Mucosa of descending colon (tissue), 3 donors: ENCODE measurements around the gene NKD2. TPM values are rescaled to one million over a fixed set of nuclear protein-coding genes. Genes with fewer than 3 reads are reported as not detected.

Source experiments
- ATAC-seq: fragments of 200-7000 bp; cut with Tn5 transposase; one replicate; pipeline ENCODE4 v1.9.1; 2020; ENCODE audit warnings: mild to moderate bottlenecking, moderate library complexity
- DNase-seq, 3 donors: peaks; one replicate each; pipeline ENCODE4 v3.0.0-alpha.2; 2020
- H3K36me3 ChIP-seq: fragments of 200-600 bp; one replicate; pipeline ENCODE4 v1.8.0; 2021; ENCODE audit warnings: low read depth, mild to moderate bottlenecking
- H3K4me1 ChIP-seq: fragments of 200-600 bp; one replicate; pipeline ENCODE4 v1.8.0; 2021; ENCODE audit warnings: low read depth, mild to moderate bottlenecking
- H3K4me3 ChIP-seq: fragments of 200-600 bp; one replicate; pipeline ENCODE4 v1.8.0; 2021; ENCODE audit warnings: mild to moderate bottlenecking
- H3K9me3 ChIP-seq: fragments of 200-600 bp; one replicate; pipeline ENCODE4 v1.8.0; 2021; ENCODE audit warnings: mild to moderate bottlenecking
- CTCF ChIP-seq: fragments of 200-600 bp; IDR thresholded peaks from one replicate; pipeline ENCODE4 v1.8.0; 2022; ENCODE audit warnings: antibody characterized with exemption, mild to moderate bottlenecking
- intact Hi-C, 2 donors: fragments of 100-400 bp; cut with DNase I in 1 of 2; cut with micrococcal nuclease in 1 of 2; formaldehyde crosslinking; loops; one replicate each; pipeline versions ENCODE4 v1.11.0 to v1.11.1; 2022; cut with DNase I, micrococcal nuclease
- total RNA-seq, 3 donors: library from RNA; stranded (reverse); fragmentation: NEBNext Ultra II Directional in 2 of 3; extraction: Animal tissue kit (Norgen Biotek cat#: 25700) in 2 of 3; gene quantifications; one replicate each; pipeline versions ENCODE4 v1.2.1 to v1.2.4, GENCODE V29; 2021 to 2023
- donor health status: DM: no; HTN: no; CAD: no; lungs with moderate emphysema.
- donor health status: DM: no; HTN: no; CAD: no.
- donor health status: DM: no; HTN: yes; CAD: no.

NKD2 gene
- total RNA-seq, 3 donors from 2014 or later, result 0.93 to 3.7 (median 2.1) TPM

DNA sequence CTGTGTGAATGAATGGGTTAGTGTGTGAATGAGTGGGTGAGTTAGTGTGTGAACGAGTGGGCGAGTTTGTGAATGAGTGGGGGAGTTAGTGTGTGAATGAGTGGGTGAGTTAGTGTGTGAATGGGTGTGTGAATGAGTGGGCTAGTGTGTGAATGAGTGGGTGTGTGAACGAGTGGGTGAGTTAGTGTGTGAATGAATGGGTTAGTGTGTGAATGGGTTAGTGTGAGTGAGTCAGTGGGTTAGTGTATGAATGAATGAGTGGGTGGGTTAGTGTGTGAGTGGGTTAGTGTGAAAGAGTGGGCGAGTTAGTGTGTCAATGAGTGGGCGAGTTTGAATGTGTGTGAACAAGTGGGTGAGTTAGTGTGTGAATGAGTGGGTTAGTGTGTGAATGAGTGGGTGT, 35.5 kb downstream of the NKD2 start:
- Histone ChIP-seq H3K4me1 (no peaks in the 10 kb centered on the region), H3K36me3 (no peaks in the 10 kb centered on the region), H3K4me3 (no peak overlapping the region), H3K9me3 (no peaks in the 10 kb centered on the region)
- no peak for DNase-seq
- intact Hi-C loops, result no loop called here
- no peak for ATAC-seq
- no peak for TF ChIP-seq CTCF

DNA sequence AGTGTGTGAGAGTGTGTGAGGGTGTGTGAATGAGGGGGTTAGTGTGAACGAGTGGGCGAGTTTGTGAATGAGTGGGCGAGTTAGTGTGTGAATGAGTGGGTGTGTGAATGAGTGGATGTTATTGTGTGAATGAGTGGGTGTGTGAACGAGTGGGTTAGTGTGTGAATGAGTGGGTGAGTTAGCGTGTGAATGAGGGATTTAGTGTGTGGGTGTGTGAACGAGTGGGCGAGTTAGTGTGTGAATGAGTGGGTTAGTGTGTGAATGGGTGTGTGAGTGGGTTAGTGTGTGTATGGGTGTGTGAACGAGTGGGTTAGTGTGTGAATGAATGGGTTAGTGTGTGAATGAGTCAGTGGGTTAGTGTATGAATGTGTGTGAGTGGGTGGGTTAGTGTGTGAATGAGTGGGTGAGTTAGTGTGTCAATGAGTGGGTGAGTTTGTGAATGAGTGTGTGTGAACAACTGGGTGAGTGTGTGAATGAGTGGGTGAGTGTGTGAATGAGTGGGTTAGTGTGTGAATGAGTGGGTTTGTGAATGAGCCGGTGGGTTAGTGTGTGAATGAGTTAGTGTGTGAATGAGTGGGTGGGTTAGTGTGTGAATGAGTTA, 37.5 kb downstream of the NKD2 start:
- intact Hi-C loops, result no loop called here

DNA sequence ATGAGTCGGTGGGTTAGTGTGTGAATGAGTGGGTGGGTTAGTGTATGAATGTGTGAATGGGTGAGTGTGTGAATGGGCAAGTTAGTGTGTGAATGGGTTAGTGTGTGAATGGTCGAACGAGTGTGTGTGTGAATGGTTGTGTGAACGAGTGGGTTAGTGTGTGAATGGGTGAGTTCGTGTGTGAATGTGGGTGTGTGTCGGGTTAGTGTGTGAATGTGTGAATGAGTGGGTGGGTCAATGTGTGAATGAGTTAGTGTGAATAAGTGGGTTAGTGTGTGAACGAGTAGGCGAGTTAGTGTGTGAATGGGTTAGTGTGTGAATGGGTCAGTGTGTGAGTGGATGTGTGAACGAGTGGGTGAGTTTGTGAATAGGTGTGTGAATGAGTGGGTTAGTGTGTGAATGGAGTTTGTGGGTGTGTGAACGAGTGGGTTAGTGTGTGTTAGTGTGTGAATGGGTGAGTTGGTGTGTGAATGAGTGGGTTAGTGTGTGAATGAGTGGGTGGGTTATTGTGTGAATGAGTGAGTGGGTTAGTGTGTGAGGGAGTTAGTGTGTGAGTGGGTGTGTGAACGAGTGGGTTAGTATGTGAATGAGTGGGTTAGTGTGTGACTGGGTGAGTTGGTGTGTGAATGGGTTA, 38.8 kb downstream of the NKD2 start:
- Histone ChIP-seq H3K4me3 (no peak overlapping the region), H3K9me3 (no peaks in the 10 kb centered on the region), H3K36me3 (no peaks in the 10 kb centered on the region), H3K4me1 (no peaks in the 10 kb centered on the region)
- no peak for TF ChIP-seq CTCF
- intact Hi-C loops, result no loop called here
- ATAC-seq, result no peak
- DNase-seq, result no peak

More for the DNA sequence above, 37.5 kb downstream of the NKD2 start:
- no peak for TF ChIP-seq CTCF
- H3K36me3 ChIP-seq, result no peaks in the 10 kb centered on the region
- H3K9me3 ChIP-seq, result no peaks in the 10 kb centered on the region
- DNase-seq (no peak), ATAC-seq (no peak)
- H3K4me3 ChIP-seq, result no peak overlapping the region
- H3K4me1 ChIP-seq, result no peaks in the 10 kb centered on the region

- no peak overlapping the region for H3K4me3 ChIP-seq
- no peaks in the 10 kb centered on the region for H3K4me1 ChIP-seq
- no peaks in the 10 kb centered on the region for H3K36me3 ChIP-seq
- no peak for TF ChIP-seq CTCF
- no peaks in the 10 kb centered on the region for H3K9me3 ChIP-seq
- intact Hi-C loops, result no loop called here
- DNase-seq, result no peak
- no peak for ATAC-seq
Observed at GRCh38 chr5:1048162-1048721, 39.6 kb downstream of the NKD2 start.

GRCh38 chr5:1048861-1049838, 40.5 kb downstream of the NKD2 start:
- Histone ChIP-seq H3K9me3 (no peaks in the 10 kb centered on the region), H3K4me3 (no peak overlapping the region), H3K36me3 (no peaks in the 10 kb centered on the region), H3K4me1 (no peaks in the 10 kb centered on the region)
- no peak for TF ChIP-seq CTCF
- DNase-seq, result peak in 2 of 3 donors; percentile 23 to 49
- peak; percentile 3 for ATAC-seq
- intact Hi-C loops, result no loop called here
